Immature natural killer cell (primary cell): ENCODE data around the gene CYP27A1. TPM values are rescaled to one million over a fixed set of nuclear protein-coding genes. Genes with fewer than 3 reads are reported as not detected.

Experiments
- DNase-seq, 3 donors: peaks; one replicate each; pipeline ENCODE4 v3.0.0; 2022; ENCODE audit warnings: mixed read lengths in 1 of 3
- H3K27ac Mint-ChIP-seq, 6 donors: one replicate each; pipeline ENCODE4 v1.8.0; 2020; ENCODE audit warnings: mixed read lengths in 6 of 6, mild to moderate bottlenecking in 5 of 6, inconsistent platforms in 4 of 6, moderate library complexity in 3 of 6
- H3K27me3 Mint-ChIP-seq, 3 donors: one replicate each; pipeline ENCODE4 v1.8.0; 2020 to 2021; ENCODE audit warnings: low read depth in 3 of 3, mild to moderate bottlenecking in 3 of 3, mixed read lengths in 3 of 3, moderate library complexity in 3 of 3, inconsistent platforms in 1 of 3
- H3K36me3 Mint-ChIP-seq, 3 donors: one replicate each; pipeline ENCODE4 v1.8.0; 2020; ENCODE audit warnings: mixed read lengths in 3 of 3, inconsistent platforms in 2 of 3, mild to moderate bottlenecking in 2 of 3
- H3K4me1 Mint-ChIP-seq, 2 donors: one replicate each; pipeline ENCODE4 v1.8.0; 2020; ENCODE audit warnings: inconsistent platforms in 2 of 2, mild to moderate bottlenecking in 2 of 2, mixed read lengths in 2 of 2, moderate library complexity in 1 of 2
- H3K4me3 Mint-ChIP-seq, 5 donors: one replicate each; pipeline ENCODE4 v1.8.0; 2020; ENCODE audit warnings: mild to moderate bottlenecking in 5 of 5, mixed read lengths in 5 of 5, inconsistent platforms in 3 of 5, moderate library complexity in 3 of 5
- H3K9me3 Mint-ChIP-seq, 6 donors: one replicate each; pipeline ENCODE4 v1.8.0; 2020; ENCODE audit warnings: mild to moderate bottlenecking in 6 of 6, mixed read lengths in 6 of 6, inconsistent platforms in 4 of 6, moderate library complexity in 3 of 6
- polyA plus RNA-seq, 3 donors: library from polyadenylated mRNA; unstranded; fragments of 300-500 nt; fragmentation: Illumina TruSeq; gene quantifications; one replicate each; pipeline ENCODE4 v1.2.3, GENCODE V29; 2021

The CYP27A1 gene
- under 1 TPM in 2 of 3 donors, not detected in 1; 0.34 to 0.60 TPM for polyA plus RNA-seq

GRCh38 chr2:218781691-218782527 lies at the start of gene CYP27A1:
Gene CYP27A1, plus strand, starts transcription at chr2:218782147. Its CDS starts 36 bp downstream, at chr2:218782183.
- Mint-ChIP-seq H3K9me3 (peaks cover 5 to 12% (median 7%) of the 10 kb centered on the region in 6 donors), H3K36me3 (peaks cover 9 to 16% (median 13%) of the 10 kb centered on the region in 3 donors), H3K4me1 (peaks cover 0 to 3% of the 10 kb centered on the region in 2 donors), H3K27me3 (peaks cover 8 to 37% (median 34%) of the 10 kb centered on the region in 3 donors), H3K27ac (no peak within 1 kb of the TSS), H3K4me3 (peak within 1 kb of the TSS in 1 of 5 donors; percentile 38)
- DNase-seq, result no peak

DNA sequence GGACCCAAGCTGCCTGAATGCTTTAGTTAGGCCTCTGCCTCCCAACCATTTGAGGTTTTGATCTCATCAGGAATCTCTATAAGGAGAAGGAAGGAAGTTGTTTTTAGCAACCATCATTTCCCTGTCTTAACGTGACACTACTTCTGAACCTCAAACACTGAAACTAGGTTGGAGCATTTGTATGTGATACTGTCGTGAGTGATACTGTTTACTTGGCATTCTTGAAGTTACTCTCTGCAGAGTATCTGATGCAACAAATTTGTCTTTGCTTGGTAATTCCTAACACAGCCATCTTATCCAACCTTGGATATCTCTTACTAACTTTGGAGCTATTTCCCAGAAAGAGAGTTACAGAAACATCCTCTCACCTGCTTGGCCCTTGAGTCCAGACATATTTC lies 49.2 kb upstream of the CYP27A1 start:
- H3K27me3 Mint-ChIP-seq, result peaks cover 0 to 2% (median 0%) of the 10 kb centered on the region in 3 donors
- H3K9me3 Mint-ChIP-seq, result peaks cover under 1 to 2% (median under 1%) of the 10 kb centered on the region in 6 donors

DNA sequence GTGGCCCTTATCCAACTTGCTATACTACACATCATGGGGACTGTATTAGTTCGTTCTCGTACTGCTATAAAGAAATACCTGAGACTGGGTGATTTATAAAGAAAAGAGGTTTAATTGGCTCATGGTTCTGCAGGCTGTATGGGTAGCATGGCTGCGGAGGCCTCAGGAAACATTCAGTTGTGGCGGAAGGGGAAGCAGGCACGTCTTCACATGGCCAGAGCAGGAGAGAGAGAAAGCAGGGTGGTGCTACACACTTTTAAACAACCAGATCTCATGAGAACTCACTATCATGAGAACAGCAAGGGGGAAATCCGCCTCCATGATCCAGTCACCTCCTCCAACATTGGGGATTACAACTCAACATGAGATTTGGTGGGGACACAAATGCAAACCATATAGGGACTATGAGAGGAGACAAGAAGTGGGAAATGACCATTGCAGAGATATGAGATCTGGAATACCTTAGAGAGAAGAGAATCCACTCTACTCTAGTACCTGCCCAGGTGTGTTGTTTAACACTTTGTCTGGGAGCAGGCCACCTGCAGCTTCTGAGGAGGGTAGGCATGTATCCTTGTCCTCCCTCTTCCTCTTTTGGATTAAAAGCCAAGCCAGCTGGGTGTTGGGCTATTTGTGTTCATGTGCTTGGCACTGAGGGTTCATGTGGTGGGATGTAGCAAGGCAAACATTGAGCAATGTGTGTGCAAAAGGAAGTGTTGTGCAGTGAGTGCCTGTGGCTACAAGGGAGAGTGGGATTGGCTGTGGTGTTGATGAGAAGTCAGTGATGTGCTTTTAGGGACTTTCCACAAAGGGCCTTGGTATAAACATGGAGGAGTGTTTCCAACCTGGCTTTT lies 48.6 kb upstream of the CYP27A1 start:
- H3K4me3 Mint-ChIP-seq, result no peak overlapping the region
- H3K27ac Mint-ChIP-seq, result peak overlapping the region in 3 of 6 donors; percentile 21 to 31 (median 21)
- H3K4me1 Mint-ChIP-seq, result peaks cover 17% of the 10 kb centered on the region in 2 donors
- DNase-seq, result peak in 1 of 3 donors; percentile 5
- peaks cover 0 to 2% (median 0%) of the 10 kb centered on the region in 3 donors for H3K27me3 Mint-ChIP-seq
- peaks cover 12 to 18% (median 15%) of the 10 kb centered on the region in 3 donors for H3K36me3 Mint-ChIP-seq
- H3K9me3 Mint-ChIP-seq, result no peaks in the 10 kb centered on the region

More for the DNA sequence above, 49.2 kb upstream of the CYP27A1 start:
- no peak for DNase-seq
- no peak overlapping the region for H3K27ac Mint-ChIP-seq
- peaks cover 18 to 20% of the 10 kb centered on the region in 2 donors for H3K4me1 Mint-ChIP-seq
- no peak overlapping the region for H3K4me3 Mint-ChIP-seq
- peaks cover 9 to 16% (median 12%) of the 10 kb centered on the region in 3 donors for H3K36me3 Mint-ChIP-seq

DNA sequence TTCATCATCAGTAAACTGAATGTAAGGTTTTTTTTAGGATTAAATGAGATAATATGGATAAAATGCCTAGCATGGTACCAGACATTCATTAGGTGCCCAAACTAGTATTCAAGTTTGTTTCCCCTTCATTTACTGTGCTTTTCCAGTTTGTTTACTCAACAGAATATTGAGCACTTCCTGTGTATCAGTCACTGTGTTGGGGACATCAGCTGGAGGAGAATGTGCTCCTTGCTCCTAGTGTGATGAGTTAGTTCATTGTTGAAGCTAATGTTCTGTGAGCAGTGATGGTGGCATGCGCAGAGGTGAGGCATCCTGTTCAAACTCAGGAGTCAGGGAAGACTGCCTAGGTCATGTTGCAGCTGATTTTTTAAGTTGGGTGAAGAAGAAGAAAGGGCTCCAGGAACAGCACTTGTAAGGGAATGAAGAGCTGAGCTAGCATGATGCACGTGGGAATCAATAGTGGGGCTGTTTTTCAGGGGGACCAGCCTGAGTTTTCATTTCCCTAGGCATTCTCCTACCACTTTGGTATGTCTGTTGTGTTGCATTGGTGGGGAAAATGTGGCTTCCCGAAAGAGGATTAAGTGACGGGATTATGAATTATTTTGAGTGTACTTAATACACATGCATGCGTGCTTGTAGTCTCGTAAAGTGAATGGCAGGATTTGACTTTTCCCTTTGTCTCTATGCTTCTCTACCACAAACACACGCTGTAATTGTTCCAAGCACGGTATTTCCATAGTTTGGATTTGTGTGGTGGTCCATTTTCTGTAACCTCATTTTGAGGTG lies 47.6 kb upstream of the CYP27A1 start:
- Mint-ChIP-seq H3K4me3 (no peak overlapping the region), H3K4me1 (peaks cover 17% of the 10 kb centered on the region in 2 donors), H3K27ac (peak overlapping the region in 3 of 6 donors; percentile 2 to 32 (median 31)), H3K27me3 (peaks cover 0 to 2% (median 0%) of the 10 kb centered on the region in 3 donors), H3K36me3 (peaks cover 12 to 22% (median 14%) of the 10 kb centered on the region in 3 donors), H3K9me3 (no peaks in the 10 kb centered on the region)
- no peak for DNase-seq

DNA sequence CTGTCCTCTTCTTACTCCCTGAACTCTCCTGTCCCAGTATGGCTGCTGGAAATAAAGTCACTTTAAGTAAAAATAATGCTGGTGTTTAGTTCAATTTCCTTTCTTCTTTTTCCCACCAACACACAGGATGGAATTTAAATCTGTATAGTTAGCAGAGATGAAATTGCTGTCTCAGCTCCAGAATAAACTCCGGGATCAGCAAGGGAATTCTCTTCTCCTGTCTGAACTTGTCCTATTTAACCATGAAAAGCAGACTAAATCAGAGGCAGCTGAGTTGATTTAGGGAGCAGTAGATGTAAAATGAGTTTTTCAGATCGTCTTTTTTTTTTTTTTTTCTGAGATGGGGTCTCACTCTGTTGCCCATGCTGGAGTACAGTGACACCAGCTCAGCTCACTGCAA lies 45.4 kb upstream of the CYP27A1 start:
- H3K9me3 Mint-ChIP-seq, result no peaks in the 10 kb centered on the region
- H3K27ac Mint-ChIP-seq, result peak overlapping the region in 1 of 6 donors; percentile 19
- H3K27me3 Mint-ChIP-seq, result peaks cover 0 to 2% (median 0%) of the 10 kb centered on the region in 3 donors
- H3K36me3 Mint-ChIP-seq, result peaks cover 15 to 30% (median 18%) of the 10 kb centered on the region in 3 donors
- peaks cover 16 to 17% of the 10 kb centered on the region in 2 donors for H3K4me1 Mint-ChIP-seq
- no peak overlapping the region for H3K4me3 Mint-ChIP-seq
- DNase-seq, result no peak

GRCh38 chr2:218743068-218743467 lies 38.9 kb upstream of the CYP27A1 start:
- no peak for DNase-seq
- H3K4me1 Mint-ChIP-seq, result no peaks in the 10 kb centered on the region

DNA sequence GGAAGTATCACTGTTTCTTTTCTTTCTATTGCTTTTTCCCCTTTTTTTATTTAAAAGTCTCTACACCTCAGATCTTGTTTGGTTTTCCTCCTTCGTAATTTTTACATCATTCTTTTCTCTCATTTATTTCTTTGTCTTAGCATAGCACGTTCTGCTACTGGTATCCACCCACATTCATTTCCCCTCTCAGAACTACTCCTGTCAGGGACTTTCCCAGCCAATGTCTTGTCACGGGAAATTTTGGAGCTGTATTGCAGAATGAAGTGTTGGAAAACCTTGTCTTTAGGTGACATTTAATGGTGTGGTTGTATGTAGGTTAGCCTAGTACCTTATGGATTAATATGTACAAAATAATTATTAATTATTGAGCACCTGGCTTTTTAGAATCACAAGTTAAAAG lies 37.3 kb upstream of the CYP27A1 start:
- no peak overlapping the region for H3K4me3 Mint-ChIP-seq
- H3K27ac Mint-ChIP-seq, result no peak overlapping the region
- peaks cover 37 to 62% (median 43%) of the 10 kb centered on the region in 3 donors for H3K36me3 Mint-ChIP-seq
- H3K4me1 Mint-ChIP-seq, result no peaks in the 10 kb centered on the region
- H3K27me3 Mint-ChIP-seq, result peaks cover 0 to 3% (median 0%) of the 10 kb centered on the region in 3 donors
- no peaks in the 10 kb centered on the region for H3K9me3 Mint-ChIP-seq
- DNase-seq, result no peak

More at GRCh38 chr2:218743068-218743467, 38.9 kb upstream of the CYP27A1 start:
- Mint-ChIP-seq H3K27me3 (peaks cover 0 to 1% (median 0%) of the 10 kb centered on the region in 3 donors), H3K27ac (no peak overlapping the region), H3K4me3 (no peak overlapping the region), H3K36me3 (peaks cover 39 to 67% (median 43%) of the 10 kb centered on the region in 3 donors), H3K9me3 (no peaks in the 10 kb centered on the region)

DNA sequence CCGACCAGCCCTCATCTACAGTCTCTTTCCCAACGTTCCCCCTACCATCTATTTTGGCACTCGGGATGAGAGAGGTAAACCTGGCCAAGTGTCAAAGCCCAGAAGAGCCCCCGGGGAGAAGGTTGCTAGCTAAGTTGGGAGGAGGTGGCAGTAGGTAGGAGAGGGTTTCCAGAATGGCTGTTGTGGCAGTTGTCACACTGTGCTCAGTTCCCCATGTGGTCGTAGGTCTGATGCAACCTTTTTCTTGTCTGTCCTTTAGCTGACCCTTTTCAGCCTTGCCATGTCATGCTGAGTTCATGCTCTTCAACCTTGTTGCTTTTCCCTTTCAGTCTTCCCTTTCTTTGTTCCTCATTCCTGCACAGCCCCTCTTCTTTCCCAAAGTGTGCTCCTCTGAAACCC lies 36.8 kb upstream of the CYP27A1 start:
- no peak for DNase-seq
- Mint-ChIP-seq H3K36me3 (peaks cover 33 to 63% (median 44%) of the 10 kb centered on the region in 3 donors), H3K27me3 (peaks cover 0 to 3% (median 0%) of the 10 kb centered on the region in 3 donors), H3K4me3 (no peak overlapping the region), H3K27ac (no peak overlapping the region), H3K9me3 (no peaks in the 10 kb centered on the region), H3K4me1 (no peaks in the 10 kb centered on the region)

DNA sequence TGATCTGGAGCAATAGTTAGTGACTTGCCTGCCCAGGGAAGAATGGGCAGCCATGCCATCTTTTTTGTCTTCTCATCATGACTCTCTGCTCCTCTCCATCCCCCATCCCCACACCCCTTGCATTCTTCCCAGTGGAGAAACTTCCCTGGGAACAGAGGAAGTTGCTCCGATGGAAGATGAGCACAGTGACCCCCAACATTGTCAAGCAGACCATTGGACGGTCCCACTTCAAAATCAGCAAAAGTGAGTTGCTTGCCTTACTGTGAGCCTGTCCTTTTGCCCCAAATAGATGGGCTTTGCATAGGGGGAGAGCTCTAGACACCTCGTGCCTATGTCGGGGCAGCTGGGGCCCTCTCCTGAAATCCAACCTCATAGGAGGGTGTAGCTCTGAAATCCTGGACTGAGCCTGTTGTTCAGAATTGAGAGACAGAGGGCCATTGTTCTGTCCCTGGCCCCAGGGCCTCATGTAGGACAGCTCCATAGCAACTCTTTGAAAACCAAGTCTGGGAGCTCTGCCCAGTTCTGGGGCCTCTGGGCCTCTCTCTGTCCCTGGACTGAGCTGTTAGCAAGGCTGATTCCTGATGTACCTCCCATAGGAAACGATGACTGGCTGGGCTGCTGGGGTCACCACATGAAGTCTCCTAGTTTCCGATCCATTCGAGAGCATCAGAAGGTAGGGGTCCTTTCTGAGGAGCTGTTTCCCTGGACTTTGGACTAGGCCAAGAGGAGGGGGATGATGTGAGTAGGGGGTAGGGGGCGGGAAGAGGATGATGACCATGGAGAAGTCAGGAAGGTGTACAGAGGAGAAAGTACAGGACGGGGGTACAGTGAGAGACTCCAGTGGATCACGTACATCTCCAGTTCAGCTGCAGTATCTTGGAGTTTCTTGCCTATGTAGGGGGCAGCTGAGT lies 36.1 kb upstream of the CYP27A1 start:
- H3K9me3 Mint-ChIP-seq, result no peaks in the 10 kb centered on the region
- no peak overlapping the region for H3K4me3 Mint-ChIP-seq
- peaks cover 0 to 3% (median 0%) of the 10 kb centered on the region in 3 donors for H3K27me3 Mint-ChIP-seq
- H3K36me3 Mint-ChIP-seq, result peaks cover 35 to 64% (median 50%) of the 10 kb centered on the region in 3 donors
- DNase-seq, result no peak
- H3K27ac Mint-ChIP-seq, result no peak overlapping the region
- H3K4me1 Mint-ChIP-seq, result no peaks in the 10 kb centered on the region

- Mint-ChIP-seq H3K4me3 (no peak overlapping the region), H3K9me3 (no peaks in the 10 kb centered on the region), H3K27ac (no peak overlapping the region), H3K27me3 (peaks cover 0 to 3% (median 0%) of the 10 kb centered on the region in 3 donors), H3K4me1 (no peaks in the 10 kb centered on the region), H3K36me3 (peaks cover 35 to 67% (median 50%) of the 10 kb centered on the region in 3 donors)
- no peak for DNase-seq
Observed at GRCh38 chr2:218746470-218746795, 35.5 kb upstream of the CYP27A1 start.

GRCh38 chr2:218746960-218747359 lies 35.0 kb upstream of the CYP27A1 start:
- Mint-ChIP-seq H3K4me1 (no peaks in the 10 kb centered on the region), H3K4me3 (no peak overlapping the region), H3K36me3 (peaks cover 35 to 69% (median 50%) of the 10 kb centered on the region in 3 donors), H3K27ac (no peak overlapping the region), H3K27me3 (peaks cover 0 to 3% (median 0%) of the 10 kb centered on the region in 3 donors), H3K9me3 (no peaks in the 10 kb centered on the region)
- no peak for DNase-seq

DNA sequence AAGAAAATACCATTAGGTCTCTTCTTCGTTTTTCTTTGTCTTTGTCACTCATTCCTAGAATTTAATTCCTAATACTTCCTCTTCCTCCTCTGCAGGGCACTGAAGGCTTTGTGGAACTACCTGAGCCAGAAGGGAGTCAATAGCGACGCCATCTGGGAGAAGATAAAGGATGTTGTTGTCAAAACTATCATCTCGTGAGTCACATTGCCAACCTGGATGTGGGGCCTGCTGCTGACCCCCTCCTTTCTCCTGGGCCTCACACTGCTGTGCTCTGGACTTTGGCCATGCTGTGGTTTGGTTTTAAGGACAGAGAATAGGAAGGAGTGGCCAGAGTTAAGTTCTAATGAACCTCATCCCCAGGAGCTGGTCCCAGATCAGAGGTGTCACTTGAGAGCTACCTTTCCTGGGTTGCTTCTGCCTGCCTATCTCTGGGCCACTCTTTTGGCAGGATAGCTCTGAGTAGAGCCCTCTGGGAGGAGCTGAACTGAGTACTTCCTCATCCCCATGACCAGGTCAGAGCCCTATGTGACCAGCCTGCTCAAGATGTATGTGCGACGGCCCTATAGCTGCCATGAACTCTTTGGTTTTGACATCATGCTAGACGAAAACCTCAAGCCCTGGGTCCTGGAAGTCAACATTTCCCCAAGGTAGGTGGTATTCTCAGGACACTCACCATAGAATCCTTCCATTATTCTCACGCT lies 33.1 kb upstream of the CYP27A1 start:
- H3K4me1 Mint-ChIP-seq, result no peaks in the 10 kb centered on the region
- no peaks in the 10 kb centered on the region for H3K9me3 Mint-ChIP-seq
- DNase-seq, result no peak
- peaks cover 0 to 3% (median 0%) of the 10 kb centered on the region in 3 donors for H3K27me3 Mint-ChIP-seq
- H3K4me3 Mint-ChIP-seq, result no peak overlapping the region
- H3K36me3 Mint-ChIP-seq, result peaks cover 45 to 75% (median 55%) of the 10 kb centered on the region in 3 donors
- no peak overlapping the region for H3K27ac Mint-ChIP-seq
